GM23338 (cell line): ENCODE data around the gene CACNA2D1. TPM values are rescaled to one million over a fixed set of nuclear protein-coding genes. Genes with fewer than 3 reads are reported as not detected.

Source experiments
- ATAC-seq: fragments of 200-7000 bp; cut with Tn5 transposase; 3 replicates; pipeline ENCODE4 v1.9.1; 2020
- DNase-seq: peaks from one replicate; pipeline ENCODE4 v3.0.0-alpha.2; 2015; ENCODE audit warnings: low spot score
- H2AFZ ChIP-seq: fragments of 200-600 bp; sonication (generic); 2 replicates; pipeline ENCODE4 v1.8.0; 2016; ENCODE audit warnings: antibody characterized with exemption, mild to moderate bottlenecking, moderate library complexity
- H3F3A ChIP-seq: fragments of 200-600 bp; sonication (generic); replicated peaks from 2 replicates; pipeline ENCODE4 v1.8.0; 2017; ENCODE audit warnings: antibody characterized with exemption, mixed run types, low read depth
- H3K27ac ChIP-seq: fragments of 200-600 bp; sonication (generic); 2 replicates; pipeline ENCODE4 v1.6.1; 2016; ENCODE audit warnings: low read depth
- H3K27me3 ChIP-seq: fragments of 200-600 bp; sonication (generic); 2 replicates; pipeline ENCODE4 v1.8.0; 2016; ENCODE audit warnings: mild to moderate bottlenecking, mixed run types, moderate library complexity; ENCODE audit not compliant: insufficient read depth
- H3K36me3 ChIP-seq: fragments of 200-600 bp; sonication (generic); 2 replicates; pipeline ENCODE4 v1.8.0; 2016; ENCODE audit warnings: mild to moderate bottlenecking; ENCODE audit not compliant: insufficient read depth
- H3K4me1 ChIP-seq: fragments of 200-600 bp; sonication (generic); 2 replicates; pipeline ENCODE4 v1.8.0; 2016; ENCODE audit warnings: mild to moderate bottlenecking, moderate library complexity; ENCODE audit not compliant: insufficient read depth
- H3K4me2 ChIP-seq: fragments of 200-600 bp; sonication (generic); 2 replicates; pipeline ENCODE4 v1.7.1; 2017; ENCODE audit warnings: mixed run types
- H3K4me3 ChIP-seq: fragments of 200-600 bp; sonication (generic); 2 replicates; pipeline ENCODE4 v1.6.1; 2016; ENCODE audit warnings: mixed run types
- H3K79me2 ChIP-seq: fragments of 200-600 bp; sonication (generic); replicated peaks from 2 replicates; pipeline ENCODE4 v1.8.0; 2017; ENCODE audit warnings: mild to moderate bottlenecking; ENCODE audit not compliant: insufficient read depth
- H3K9me2 ChIP-seq: fragments of 200-600 bp; sonication (generic); 2 replicates; pipeline ENCODE4 v1.8.0; 2017; ENCODE audit not compliant: insufficient read depth
- H4K20me1 ChIP-seq: fragments of 200-600 bp; sonication (generic); replicated peaks from 2 replicates; pipeline ENCODE4 v1.8.0; 2017; ENCODE audit warnings: mild to moderate bottlenecking; ENCODE audit not compliant: insufficient read depth
- H3K27ac Mint-ChIP-seq: 2 replicates; pipeline ENCODE4 v1.8.0; 2020; ENCODE audit warnings: inconsistent platforms, mild to moderate bottlenecking, moderate library complexity, mixed read lengths
- H3K27me3 Mint-ChIP-seq: 3 replicates; pipeline ENCODE4 v1.8.0; 2022; ENCODE audit warnings: low read depth, mild to moderate bottlenecking, moderate library complexity, mixed read lengths, inconsistent platforms; ENCODE audit not compliant: insufficient read depth, poor library complexity
- H3K36me3 Mint-ChIP-seq: 3 replicates; pipeline ENCODE4 v1.8.0; 2021; ENCODE audit warnings: low read depth, mild to moderate bottlenecking, inconsistent platforms, moderate library complexity, mixed read lengths
- H3K4me1 Mint-ChIP-seq: 3 replicates; pipeline ENCODE4 v1.8.0; 2020; ENCODE audit warnings: mild to moderate bottlenecking, inconsistent platforms, mixed read lengths
- H3K4me3 Mint-ChIP-seq: 3 replicates; pipeline ENCODE4 v1.8.0; 2021; ENCODE audit warnings: moderate library complexity, mild to moderate bottlenecking, inconsistent platforms, mixed read lengths
- H3K9me3 Mint-ChIP-seq: 3 replicates; pipeline ENCODE4 v1.8.0; 2020; ENCODE audit warnings: moderate library complexity, mild to moderate bottlenecking, inconsistent platforms, mixed read lengths
- CTCF ChIP-seq, 2 experiments: fragments of 200-600 bp in 1 of 2; sonication (generic) in 1 of 2; conservative IDR thresholded peaks; 2 replicates each; pipeline versions ENCODE4 v1.5.1 to v1.6.1; 2016 to 2017; ENCODE audit warnings: antibody characterized with exemption in 2 of 2, low read depth in 2 of 2, mild to moderate bottlenecking in 2 of 2, moderate library complexity in 1 of 2
- EZH2 ChIP-seq: fragments of 200-600 bp; sonication (generic); IDR thresholded peaks from one replicate; pipeline ENCODE4 v1.8.0; 2017; ENCODE audit warnings: antibody characterized with exemption, mild to moderate bottlenecking, low read depth; ENCODE audit not compliant: unreplicated experiment
- EZH2phosphoT487 ChIP-seq: fragments of 200-600 bp; sonication (generic); IDR thresholded peaks from one replicate; pipeline ENCODE4 v1.8.1; 2018; ENCODE audit warnings: antibody characterized with exemption; ENCODE audit not compliant: unreplicated experiment
- POLR2AphosphoS5 ChIP-seq: IDR thresholded peaks from 2 replicates; pipeline ENCODE4 v1.6.1; 2016; ENCODE audit warnings: antibody characterized with exemption, low read depth
- REST ChIP-seq: IDR thresholded peaks from one replicate; pipeline ENCODE4 v1.6.1; 2018; ENCODE audit warnings: antibody characterized with exemption; ENCODE audit not compliant: unreplicated experiment
- STAT1 ChIP-seq: IDR thresholded peaks from one replicate; pipeline ENCODE4 v1.6.1; 2016; ENCODE audit warnings: antibody characterized with exemption; ENCODE audit not compliant: unreplicated experiment
- ZNF114 ChIP-seq: fragments of 250-450 bp; sonication (Bioruptor Pico); IDR thresholded peaks from 2 replicates; pipeline ENCODE4 v1.5.0; 2020; ENCODE audit warnings: mild to moderate bottlenecking, moderate library complexity
- ZNF331 ChIP-seq: fragments of 250-450 bp; sonication (Bioruptor Pico); IDR thresholded peaks from 2 replicates; pipeline ENCODE4 v1.5.0; 2020; ENCODE audit warnings: low read depth, mild to moderate bottlenecking, moderate library complexity
- polyA plus RNA-seq: library from polyadenylated mRNA; unstranded; fragments of >200 nt; fragmentation: Nextera tagmentation; extraction: Ambion mirVana; gene quantifications from 2 replicates; pipeline ENCODE4 v1.2.1, GENCODE V29; 2016
- total RNA-seq: library from RNA; depleted of rRNA; stranded (reverse); fragments of >200 nt; shearing (Covaris generic); gene quantifications from 2 replicates; pipeline ENCODE4 v1.2.3, GENCODE V29; 2014

The CACNA2D1 gene
- total and polyA plus RNA-seq, 2 experiments from 2014 or later = 7.0 to 20.4 TPM

GRCh38 chr7:82364048-82364447, 79.5 kb downstream of the CACNA2D1 start:
- no peaks in the 10 kb centered on the region for H3F3A ChIP-seq
- H2AFZ ChIP-seq = no peak overlapping the region
- no peaks in the 10 kb centered on the region for H4K20me1 ChIP-seq
- peaks cover 33% of the 10 kb centered on the region for H3K4me1 Mint-ChIP-seq
- H3K36me3 ChIP-seq = no peaks in the 10 kb centered on the region
- H3K4me3 ChIP-seq = no peak overlapping the region
- H3K9me2 ChIP-seq = no peaks in the 10 kb centered on the region
- no peaks in the 10 kb centered on the region for H3K36me3 Mint-ChIP-seq
- H3K79me2 ChIP-seq = no peaks in the 10 kb centered on the region
- no peak overlapping the region for H3K4me3 Mint-ChIP-seq
- H3K27me3 ChIP-seq = no peaks in the 10 kb centered on the region
- no peak for TF ChIP-seq EZH2
- TF ChIP-seq ZNF331 (CRISPR knock-in tag) = no peak
- TF ChIP-seq STAT1 = no peak
- TF ChIP-seq POLR2AphosphoS5 = no peak
- TF ChIP-seq CTCF (conservative IDR thresholded peaks at IDR 0.05; ENCODE audit: low read depth in 2 of 2) = no peak
- TF ChIP-seq REST = no peak
- H3K27ac ChIP-seq = no peak overlapping the region
- no peak overlapping the region for H3K4me2 ChIP-seq
- peaks cover 10% of the 10 kb centered on the region for H3K4me1 ChIP-seq
- H3K27me3 Mint-ChIP-seq = no peaks in the 10 kb centered on the region
- no peak overlapping the region for H3K27ac Mint-ChIP-seq
- no peak for DNase-seq
- ATAC-seq = no peak
- no peaks in the 10 kb centered on the region for H3K9me3 Mint-ChIP-seq

GRCh38 chr7:82362129-82362706, 81.4 kb downstream of the CACNA2D1 start:
- no peaks in the 10 kb centered on the region for H3K9me3 Mint-ChIP-seq
- no peak overlapping the region for H3K4me2 ChIP-seq
- H2AFZ ChIP-seq = no peak overlapping the region
- no peaks in the 10 kb centered on the region for H3K36me3 Mint-ChIP-seq
- H3K36me3 ChIP-seq = no peaks in the 10 kb centered on the region
- H3F3A ChIP-seq = no peaks in the 10 kb centered on the region
- H3K4me3 ChIP-seq = no peak overlapping the region
- DNase-seq (peak; percentile 25), ATAC-seq (peak; percentile 48)
- H3K27ac Mint-ChIP-seq = no peak overlapping the region
- H3K27ac ChIP-seq = no peak overlapping the region
- peaks cover 33% of the 10 kb centered on the region for H3K4me1 Mint-ChIP-seq
- H3K79me2 ChIP-seq = no peaks in the 10 kb centered on the region
- no peaks in the 10 kb centered on the region for H3K27me3 Mint-ChIP-seq
- no peaks in the 10 kb centered on the region for H4K20me1 ChIP-seq
- no peaks in the 10 kb centered on the region for H3K27me3 ChIP-seq
- no peak overlapping the region for H3K4me3 Mint-ChIP-seq
- no peaks in the 10 kb centered on the region for H3K9me2 ChIP-seq
- peaks cover 7% of the 10 kb centered on the region for H3K4me1 ChIP-seq
- TF ChIP-seq POLR2AphosphoS5 = no peak
- no peak for TF ChIP-seq STAT1
- TF ChIP-seq ZNF331 (CRISPR knock-in tag) = no peak
- TF ChIP-seq EZH2phosphoT487 = no peak
- no peak for TF ChIP-seq REST
- TF ChIP-seq ZNF114 (CRISPR knock-in tag) = no peak
